ENCODE results near the gene KATNBL1. TPM values are rescaled to one million over a fixed set of nuclear protein-coding genes. Genes with fewer than 3 reads are reported as not detected.

KATNBL1 gene
- total and polyA plus RNA-seq, 9 of the 15 experiments (the other 6 are each of a cell fraction or from before 2014, with no cell fraction given), result 6.6 to 46.0 (median 24.0) TPM

GRCh38 chr15:34101366-34102174 is 108.3 kb downstream of the KATNBL1 start, which contains the start of the genes EMC7 and PGBD4 (continued):
- TF ChIP-seq ZNF512 (tag; IDR thresholded peaks at IDR 0.05) (no peak), U2AF2 (optimal IDR thresholded peaks at IDR 0.05; ENCODE audit: low read depth, low read length) (no peak), EWSR1 (IDR thresholded peaks at IDR 0.05; ENCODE audit: borderline replicate concordance, low read depth, partially characterized antibody) (no peak), ZFP30 (CRISPR knock-in tag; IDR thresholded peaks at IDR 0.05; ENCODE audit: borderline replicate concordance) (no peak), ZNF589 (CRISPR knock-in tag; IDR thresholded peaks at IDR 0.05; ENCODE audit: low read depth) (no peak), RAD21 (CRISPR knock-in tag; conservative IDR thresholded peaks at IDR 0.05 in 1 of 2, IDR thresholded peaks at IDR 0.05 in 1 of 2) (no peak), ELK1 (CRISPR knock-in tag; IDR thresholded peaks at IDR 0.05) (no peak), ZNF57 (CRISPR knock-in tag; IDR thresholded peaks at IDR 0.05) (no peak)

Data from K562 (cell line).